ENCODE data around the gene PRLR. TPM values are rescaled to one million over a fixed set of nuclear protein-coding genes. Genes with fewer than 3 reads are reported as not detected.

The PRLR gene
- total and polyA plus RNA-seq, 4 donors, result 3.5 to 44.5 (median 14.3) TPM

DNA sequence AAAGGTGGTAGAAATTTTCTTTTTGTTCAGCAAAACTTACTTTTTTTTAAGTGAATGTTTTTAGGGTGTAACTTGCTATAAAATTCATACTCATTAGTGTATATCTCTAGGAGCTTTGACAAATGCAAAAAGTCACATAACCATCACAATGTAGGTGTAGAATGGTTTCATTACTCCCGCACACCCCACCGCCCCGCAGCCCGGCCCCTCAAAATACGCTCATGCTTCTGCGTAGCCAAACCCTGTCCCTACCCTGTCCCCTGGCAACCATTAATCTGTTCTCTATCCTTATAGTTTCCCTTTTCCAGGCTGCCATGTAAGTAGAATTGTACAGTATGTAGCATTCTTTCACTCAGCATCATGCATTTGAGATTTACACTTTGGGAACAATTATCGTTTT is 9.2 kb upstream of the PRLR start (continued):
- TF ChIP-seq, protein P1, sequence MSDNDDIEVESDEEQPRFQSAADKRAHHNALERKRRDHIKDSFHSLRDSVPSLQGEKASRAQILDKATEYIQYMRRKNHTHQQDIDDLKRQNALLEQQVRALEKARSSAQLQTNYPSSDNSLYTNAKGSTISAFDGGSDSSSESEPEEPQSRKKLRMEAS (IDR thresholded peaks at IDR 0.05), result no peak
- TF ChIP-seq NR2F2 (IDR thresholded peaks at IDR 0.05) (no peak), RXRA (IDR thresholded peaks at IDR 0.05) (no peak)
- TF ChIP-seq, protein P2, sequence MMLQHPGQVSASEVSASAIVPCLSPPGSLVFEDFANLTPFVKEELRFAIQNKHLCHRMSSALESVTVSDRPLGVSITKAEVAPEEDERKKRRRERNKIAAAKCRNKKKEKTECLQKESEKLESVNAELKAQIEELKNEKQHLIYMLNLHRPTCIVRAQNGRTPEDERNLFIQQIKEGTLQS (IDR thresholded peaks at IDR 0.05), result no peak

DNA sequence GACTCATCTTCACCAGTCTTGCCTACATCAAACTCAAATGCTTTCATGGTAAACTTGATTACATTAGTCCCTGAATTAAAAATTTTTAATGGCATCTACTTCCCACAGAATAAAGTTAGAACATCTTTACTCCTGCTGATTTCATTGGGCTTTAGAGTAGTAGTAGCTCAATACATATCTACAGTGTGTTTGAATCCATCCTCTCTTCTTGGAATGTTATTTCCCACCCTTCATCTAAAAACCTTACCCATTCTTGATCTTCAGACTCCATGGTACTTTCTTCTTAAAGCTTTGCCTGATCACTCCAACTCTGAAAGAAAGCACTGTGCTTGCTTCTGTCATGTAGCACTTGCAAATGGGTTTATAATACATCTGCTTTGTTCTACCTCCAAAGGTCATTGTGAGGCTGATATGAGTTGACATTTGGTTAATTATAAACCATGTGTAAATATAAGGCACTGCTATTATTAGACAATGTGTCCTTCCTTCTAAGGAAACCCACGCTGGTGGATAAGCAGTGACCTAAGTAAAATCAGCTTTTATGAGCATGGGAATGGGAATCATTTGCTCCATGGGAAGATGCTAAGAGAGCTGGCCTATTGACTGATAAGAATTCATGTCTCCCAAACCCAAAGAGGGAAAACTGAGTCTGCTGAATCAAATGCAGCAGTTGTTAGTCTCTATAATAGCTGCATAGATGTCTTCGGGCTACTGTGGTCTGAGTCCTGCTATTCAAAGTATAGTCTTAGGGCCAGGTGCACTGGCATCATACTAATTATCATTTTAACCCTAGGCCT is 7.5 kb upstream of the PRLR start:
- H3K27me3 ChIP-seq (ENCODE audit: control insufficient read depth in 4 of 4, insufficient read depth in 4 of 4, low read length in 3 of 4), result no peaks in the 10 kb centered on the region
- peaks cover 0 to 10% (median 9%) of the 10 kb centered on the region in 4 donors for H3K4me1 ChIP-seq (ENCODE audit: control insufficient read depth in 4 of 4, insufficient read depth in 4 of 4, low read length in 3 of 4)
- no peak overlapping the region for H3K4me3 ChIP-seq (ENCODE audit: low read depth in 1 of 3, low read length in 3 of 3)
- DNase-seq (ENCODE audit: low spot score), result no peak
- H3K27ac ChIP-seq (ENCODE audit: low read depth in 1 of 2, low read length in 2 of 2), result no peak overlapping the region
- no peaks in the 10 kb centered on the region for H3K36me3 ChIP-seq (ENCODE audit: control insufficient read depth in 4 of 4, insufficient read depth in 3 of 4, low read depth in 1 of 4, low read length in 3 of 4)
- 38% methylated on average over 2 of the region's 2 CpGs for WGBS
- TF ChIP-seq GABPA (IDR thresholded peaks at IDR 0.05 in 1 of 2, conservative IDR thresholded peaks at IDR 0.05 in 1 of 2) (no peak), JUND (IDR thresholded peaks at IDR 0.05) (no peak), SP1 (IDR thresholded peaks at IDR 0.05) (peak; percentile 81), NR2F2 (IDR thresholded peaks at IDR 0.05) (peak; percentile 59), TAF1 (conservative IDR thresholded peaks at IDR 0.05) (no peak), RXRA (IDR thresholded peaks at IDR 0.05) (peak; percentile 72 to 78), HNF4A (conservative IDR thresholded peaks at IDR 0.05) (peak; percentile 45 to 56), EGR1 (IDR thresholded peaks at IDR 0.05; ENCODE audit: low read depth in 2 of 2) (no peak), RAD21 (IDR thresholded peaks at IDR 0.05) (peak; percentile 30 to 57), FOXA2 (IDR thresholded peaks at IDR 0.05) (peak; percentile 54), YY1 (IDR thresholded peaks at IDR 0.05) (peak; percentile 13), FOXA1 (IDR thresholded peaks at IDR 0.05) (no peak), HNF4G (IDR thresholded peaks at IDR 0.05) (no peak)
- TF ChIP-seq, protein P2 (IDR thresholded peaks at IDR 0.05), result no peak
- TF ChIP-seq, protein P1 (IDR thresholded peaks at IDR 0.05), result no peak
- TF ChIP-seq, protein P3, sequence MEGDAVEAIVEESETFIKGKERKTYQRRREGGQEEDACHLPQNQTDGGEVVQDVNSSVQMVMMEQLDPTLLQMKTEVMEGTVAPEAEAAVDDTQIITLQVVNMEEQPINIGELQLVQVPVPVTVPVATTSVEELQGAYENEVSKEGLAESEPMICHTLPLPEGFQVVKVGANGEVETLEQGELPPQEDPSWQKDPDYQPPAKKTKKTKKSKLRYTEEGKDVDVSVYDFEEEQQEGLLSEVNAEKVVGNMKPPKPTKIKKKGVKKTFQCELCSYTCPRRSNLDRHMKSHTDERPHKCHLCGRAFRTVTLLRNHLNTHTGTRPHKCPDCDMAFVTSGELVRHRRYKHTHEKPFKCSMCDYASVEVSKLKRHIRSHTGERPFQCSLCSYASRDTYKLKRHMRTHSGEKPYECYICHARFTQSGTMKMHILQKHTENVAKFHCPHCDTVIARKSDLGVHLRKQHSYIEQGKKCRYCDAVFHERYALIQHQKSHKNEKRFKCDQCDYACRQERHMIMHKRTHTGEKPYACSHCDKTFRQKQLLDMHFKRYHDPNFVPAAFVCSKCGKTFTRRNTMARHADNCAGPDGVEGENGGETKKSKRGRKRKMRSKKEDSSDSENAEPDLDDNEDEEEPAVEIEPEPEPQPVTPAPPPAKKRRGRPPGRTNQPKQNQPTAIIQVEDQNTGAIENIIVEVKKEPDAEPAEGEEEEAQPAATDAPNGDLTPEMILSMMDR (IDR thresholded peaks at IDR 0.05; ENCODE audit: low read depth, low read length, missing input control), result no peak
- TF ChIP-seq, protein P4, sequence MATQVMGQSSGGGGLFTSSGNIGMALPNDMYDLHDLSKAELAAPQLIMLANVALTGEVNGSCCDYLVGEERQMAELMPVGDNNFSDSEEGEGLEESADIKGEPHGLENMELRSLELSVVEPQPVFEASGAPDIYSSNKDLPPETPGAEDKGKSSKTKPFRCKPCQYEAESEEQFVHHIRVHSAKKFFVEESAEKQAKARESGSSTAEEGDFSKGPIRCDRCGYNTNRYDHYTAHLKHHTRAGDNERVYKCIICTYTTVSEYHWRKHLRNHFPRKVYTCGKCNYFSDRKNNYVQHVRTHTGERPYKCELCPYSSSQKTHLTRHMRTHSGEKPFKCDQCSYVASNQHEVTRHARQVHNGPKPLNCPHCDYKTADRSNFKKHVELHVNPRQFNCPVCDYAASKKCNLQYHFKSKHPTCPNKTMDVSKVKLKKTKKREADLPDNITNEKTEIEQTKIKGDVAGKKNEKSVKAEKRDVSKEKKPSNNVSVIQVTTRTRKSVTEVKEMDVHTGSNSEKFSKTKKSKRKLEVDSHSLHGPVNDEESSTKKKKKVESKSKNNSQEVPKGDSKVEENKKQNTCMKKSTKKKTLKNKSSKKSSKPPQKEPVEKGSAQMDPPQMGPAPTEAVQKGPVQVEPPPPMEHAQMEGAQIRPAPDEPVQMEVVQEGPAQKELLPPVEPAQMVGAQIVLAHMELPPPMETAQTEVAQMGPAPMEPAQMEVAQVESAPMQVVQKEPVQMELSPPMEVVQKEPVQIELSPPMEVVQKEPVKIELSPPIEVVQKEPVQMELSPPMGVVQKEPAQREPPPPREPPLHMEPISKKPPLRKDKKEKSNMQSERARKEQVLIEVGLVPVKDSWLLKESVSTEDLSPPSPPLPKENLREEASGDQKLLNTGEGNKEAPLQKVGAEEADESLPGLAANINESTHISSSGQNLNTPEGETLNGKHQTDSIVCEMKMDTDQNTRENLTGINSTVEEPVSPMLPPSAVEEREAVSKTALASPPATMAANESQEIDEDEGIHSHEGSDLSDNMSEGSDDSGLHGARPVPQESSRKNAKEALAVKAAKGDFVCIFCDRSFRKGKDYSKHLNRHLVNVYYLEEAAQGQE (IDR thresholded peaks at IDR 0.05), result no peak
- TF ChIP-seq, protein P5, sequence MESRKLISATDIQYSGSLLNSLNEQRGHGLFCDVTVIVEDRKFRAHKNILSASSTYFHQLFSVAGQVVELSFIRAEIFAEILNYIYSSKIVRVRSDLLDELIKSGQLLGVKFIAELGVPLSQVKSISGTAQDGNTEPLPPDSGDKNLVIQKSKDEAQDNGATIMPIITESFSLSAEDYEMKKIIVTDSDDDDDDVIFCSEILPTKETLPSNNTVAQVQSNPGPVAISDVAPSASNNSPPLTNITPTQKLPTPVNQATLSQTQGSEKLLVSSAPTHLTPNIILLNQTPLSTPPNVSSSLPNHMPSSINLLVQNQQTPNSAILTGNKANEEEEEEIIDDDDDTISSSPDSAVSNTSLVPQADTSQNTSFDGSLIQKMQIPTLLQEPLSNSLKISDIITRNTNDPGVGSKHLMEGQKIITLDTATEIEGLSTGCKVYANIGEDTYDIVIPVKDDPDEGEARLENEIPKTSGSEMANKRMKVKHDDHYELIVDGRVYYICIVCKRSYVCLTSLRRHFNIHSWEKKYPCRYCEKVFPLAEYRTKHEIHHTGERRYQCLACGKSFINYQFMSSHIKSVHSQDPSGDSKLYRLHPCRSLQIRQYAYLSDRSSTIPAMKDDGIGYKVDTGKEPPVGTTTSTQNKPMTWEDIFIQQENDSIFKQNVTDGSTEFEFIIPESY (IDR thresholded peaks at IDR 0.05), result no peak
- no peaks in the 10 kb centered on the region for H3K9me3 ChIP-seq (ENCODE audit: control insufficient read depth in 4 of 4, low read length in 3 of 4)
- no peak overlapping the region for H3K9ac ChIP-seq (ENCODE audit: low read depth in 1 of 2, low read length in 2 of 2)

Data from liver (tissue), 9 donors.